NCI-H1092 treated with DMSO at 0.1 percent for 48 hours (cell line): ENCODE measurements around the gene LHFPL4.
"Not testable (repeated sequence)": the region's sequence is repeated elsewhere in the genome, so short reads cannot be mapped to it uniquely, and the experiment has no call there.

ENCODE experiments used
- DNase-seq: peaks from one replicate; lab custom pipeline; 2025; lab: John Stamatoyannopoulos, UW

LHFPL4 gene

DNA sequence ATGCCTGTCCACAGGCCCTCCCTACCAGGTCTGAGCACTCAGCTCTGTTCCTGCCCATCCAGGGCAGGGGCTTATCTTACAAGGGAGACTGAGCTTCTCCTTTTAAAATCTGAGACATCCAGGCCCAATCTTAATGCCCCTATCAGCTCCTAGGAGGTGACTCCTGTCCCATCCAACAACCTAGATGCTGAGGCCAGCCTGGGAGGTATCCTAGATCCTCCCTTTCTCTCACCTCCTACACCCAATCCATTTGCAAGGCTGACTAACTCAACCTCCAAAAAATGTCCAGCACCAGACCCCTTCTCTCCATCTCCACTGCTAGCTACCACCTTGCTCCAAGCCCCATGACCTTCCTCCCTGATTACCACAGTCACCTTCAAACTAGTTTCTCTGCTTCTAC is 17.4 kb downstream of the LHFPL4 start:
- no peak for DNase-seq

DNA sequence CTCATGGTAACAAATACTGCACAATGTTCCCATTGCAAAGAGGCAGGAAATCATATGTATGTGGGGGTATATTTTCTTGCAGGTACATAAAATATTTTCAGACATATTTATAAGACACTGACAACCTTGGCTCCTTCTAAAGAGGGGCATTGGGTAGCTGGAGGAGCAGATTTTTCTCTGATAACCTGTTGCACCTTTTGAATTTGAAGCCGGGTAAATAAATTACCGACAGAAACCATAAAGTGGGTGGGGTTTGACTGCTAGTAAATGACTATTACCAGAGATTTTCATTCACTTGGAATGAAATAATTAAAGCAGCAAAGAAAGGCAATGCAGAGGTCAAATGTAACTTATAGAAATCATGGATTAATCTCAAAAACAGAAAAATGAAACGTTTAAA is 19.2 kb downstream of the LHFPL4 start:
- DNase-seq = no peak

DNA sequence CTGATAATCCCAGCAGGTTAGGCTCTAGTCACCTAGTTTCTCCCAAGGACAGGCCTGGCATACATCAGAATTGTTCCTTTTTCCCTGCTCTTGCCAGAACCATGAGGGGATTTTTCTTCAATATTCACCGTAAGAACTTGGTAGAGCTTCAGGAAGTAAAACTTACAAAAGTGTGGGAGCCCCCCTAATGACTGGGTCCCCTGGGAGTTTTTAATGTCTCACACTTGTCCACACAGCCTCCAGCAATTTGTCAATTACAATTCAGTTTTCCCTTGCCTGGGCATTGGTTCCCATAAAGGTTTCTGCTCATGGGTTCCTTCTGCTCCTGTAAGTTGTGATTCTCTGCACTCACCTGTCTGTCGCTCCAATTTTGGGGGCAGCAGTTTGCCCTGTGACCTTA is 28.5 kb downstream of the LHFPL4 start:
- no peak for DNase-seq

DNA sequence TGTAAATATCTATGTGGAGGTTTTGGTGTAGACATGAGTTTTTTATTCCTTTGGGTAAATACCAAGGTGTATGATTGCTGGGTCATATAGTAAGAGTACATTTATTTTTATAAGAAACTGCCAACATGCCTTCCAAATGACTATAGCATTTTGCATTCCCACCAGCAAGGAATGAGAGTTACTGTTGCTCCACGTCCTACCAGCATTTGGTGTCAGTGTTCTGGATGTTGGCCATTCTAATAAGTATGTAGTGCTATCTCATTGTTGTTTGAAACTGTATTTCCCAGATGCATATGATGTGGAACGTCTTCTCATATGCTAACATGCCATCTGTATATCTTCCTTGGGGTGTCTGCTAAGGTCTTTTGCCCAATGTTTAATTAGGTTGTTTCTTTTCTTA is 38.7 kb downstream of the LHFPL4 start:
- DNase-seq = no peak

DNA sequence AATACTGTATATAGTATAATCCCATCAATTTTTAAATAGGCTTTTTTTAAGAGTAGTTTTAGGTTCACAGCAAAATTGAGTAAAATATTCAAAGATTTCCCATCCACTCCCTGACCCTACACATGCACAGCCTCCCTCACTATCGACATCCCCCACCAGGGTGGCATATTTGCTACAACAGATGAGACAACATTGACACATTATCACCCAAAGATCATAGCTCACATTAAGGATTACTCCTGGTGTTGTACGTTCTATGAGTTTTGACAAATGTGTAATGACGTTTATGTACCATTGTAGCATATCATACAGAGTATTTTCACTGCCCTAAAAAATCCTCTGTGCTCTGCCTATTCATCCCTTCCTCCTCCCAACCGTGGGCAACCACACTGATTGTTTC is 39.3 kb downstream of the LHFPL4 start:
- no peak for DNase-seq

DNA sequence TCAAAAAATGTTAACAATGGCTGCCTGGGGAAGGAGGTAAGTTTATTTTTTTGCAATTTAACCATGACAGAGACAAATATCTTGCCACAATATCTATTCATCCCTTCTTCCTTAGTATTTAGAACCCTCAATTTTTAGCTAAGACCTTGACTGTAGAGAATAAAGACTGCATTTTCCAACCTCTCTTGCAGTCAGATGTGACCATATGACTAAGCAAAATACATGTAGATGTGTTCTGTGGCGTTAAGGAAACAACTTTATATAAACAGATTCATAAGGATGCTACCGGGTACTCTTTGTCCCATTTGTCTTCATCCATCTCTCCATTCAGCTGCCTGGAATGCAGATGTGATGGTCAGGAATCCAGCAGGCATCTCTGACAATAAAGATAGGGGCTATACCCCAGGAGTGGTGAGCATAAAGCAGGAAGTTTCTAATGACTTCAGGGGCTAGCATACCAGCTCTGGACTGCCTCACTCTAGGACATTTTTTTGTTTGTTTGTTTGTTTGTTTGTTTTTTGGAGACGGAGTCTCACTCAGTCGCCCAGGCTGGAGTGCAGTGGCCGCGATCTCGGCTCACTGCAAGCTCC is 41.1 kb downstream of the LHFPL4 start:
- no peak for DNase-seq

DNA sequence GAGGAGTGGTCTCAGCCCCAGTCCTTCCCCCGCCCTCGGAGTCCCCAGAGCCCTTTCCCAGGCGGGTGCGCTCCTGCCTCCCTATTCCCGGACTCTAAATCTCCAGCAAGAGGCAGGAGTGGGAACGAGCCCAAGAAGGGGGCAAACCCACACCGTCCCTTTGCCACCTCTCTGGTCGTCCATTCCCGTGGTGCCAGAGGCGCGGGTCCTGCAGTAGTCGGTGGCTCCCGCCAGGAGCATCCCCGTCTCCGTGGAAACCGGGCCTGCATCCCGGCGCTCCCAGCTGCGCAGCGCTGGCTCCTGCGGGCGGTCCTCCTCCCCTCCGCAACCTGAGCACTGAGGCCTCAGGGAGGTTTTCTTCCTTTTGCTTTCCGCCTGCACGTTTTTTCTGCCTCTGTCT is 44.8 kb downstream of the LHFPL4 start:
- no peak for DNase-seq

DNA sequence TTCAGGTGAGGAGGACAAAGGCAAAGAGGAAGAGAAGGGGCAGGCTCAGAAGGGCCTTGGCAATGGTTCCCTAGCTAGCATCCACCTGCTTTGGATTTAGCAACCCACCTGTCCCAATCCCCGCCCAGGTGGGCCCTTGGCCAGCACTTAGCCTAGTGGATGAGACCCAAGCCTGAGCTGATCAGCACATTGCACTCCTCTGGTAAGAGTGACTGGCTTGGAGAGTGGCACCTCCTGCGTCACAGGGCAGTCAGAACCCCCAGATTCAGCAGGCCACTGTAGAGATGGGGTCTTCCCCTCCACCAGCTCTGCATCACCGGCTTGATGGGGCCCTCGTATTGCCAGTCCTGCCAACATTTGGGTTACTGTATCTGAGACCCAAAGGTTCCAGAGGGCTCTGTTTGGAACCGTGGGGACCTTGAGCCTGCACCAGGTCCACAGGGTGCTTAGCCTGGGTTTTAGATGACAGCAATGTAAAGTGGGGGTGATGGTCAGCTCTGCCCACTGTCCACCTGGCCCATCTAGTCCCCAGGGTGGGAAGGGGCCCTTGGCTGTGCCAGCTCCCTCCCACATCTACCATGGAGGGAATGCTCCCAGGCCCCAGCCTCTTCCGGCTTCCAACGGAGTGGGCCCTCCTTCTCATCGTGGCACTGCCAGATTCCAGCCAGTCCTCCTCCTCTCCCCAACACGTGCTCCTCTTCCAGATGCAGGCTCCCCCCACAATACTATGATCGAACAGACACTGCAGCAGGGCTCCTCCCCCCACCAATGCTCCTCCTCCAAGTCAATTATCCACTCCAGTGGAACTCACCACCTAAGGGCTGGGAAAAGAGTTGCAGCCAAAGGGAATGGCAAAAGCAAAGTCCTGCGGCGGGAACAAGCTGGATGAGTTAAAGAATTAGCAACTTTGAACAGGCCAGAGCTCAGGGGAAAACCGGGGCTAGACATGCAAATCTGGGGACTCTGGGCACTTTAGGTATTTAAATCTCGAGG is 45.7 kb downstream of the LHFPL4 start:
- no peak for DNase-seq

DNA sequence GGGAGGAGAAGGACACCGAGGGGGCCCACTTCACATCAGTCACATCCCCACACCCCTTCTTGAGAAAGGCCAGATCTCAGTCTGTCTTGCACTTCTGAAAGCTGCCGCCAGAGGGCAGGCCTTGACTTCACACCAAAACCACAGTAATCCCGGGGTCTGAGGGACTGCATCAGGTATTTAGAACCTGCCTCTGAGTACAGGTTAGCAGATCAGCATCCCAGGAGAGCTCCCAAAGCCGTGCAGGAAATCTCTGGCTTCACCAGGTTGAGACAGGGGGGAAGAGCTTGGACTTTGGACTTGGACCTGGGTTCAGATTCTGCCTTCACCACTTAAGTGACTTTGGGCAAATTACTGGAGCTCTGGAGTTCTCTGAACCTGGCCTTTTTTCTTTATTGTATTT is 50.3 kb downstream of the LHFPL4 start:
- DNase-seq = peak; percentile 26

DNA sequence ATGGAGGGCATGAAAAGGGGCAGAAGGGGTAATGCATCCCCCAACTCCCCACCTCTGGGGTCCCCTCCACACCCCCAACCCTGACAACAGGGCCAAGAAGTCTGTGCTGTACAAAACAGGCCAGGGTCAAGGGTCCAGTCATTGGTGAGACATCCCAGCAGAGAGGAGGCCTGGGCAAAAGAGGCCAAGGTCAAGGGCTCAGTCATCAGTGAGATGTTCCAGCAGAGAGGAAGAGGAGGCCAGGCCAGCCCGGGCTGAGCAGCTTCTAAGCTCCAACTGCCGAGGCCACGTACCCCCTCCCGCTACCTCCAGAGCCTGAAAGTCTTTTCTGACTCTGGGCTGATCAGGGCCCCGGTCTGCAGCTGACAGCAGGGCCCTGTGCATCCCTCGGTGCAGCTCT is 52.4 kb downstream of the LHFPL4 start:
- DNase-seq = no peak

DNA sequence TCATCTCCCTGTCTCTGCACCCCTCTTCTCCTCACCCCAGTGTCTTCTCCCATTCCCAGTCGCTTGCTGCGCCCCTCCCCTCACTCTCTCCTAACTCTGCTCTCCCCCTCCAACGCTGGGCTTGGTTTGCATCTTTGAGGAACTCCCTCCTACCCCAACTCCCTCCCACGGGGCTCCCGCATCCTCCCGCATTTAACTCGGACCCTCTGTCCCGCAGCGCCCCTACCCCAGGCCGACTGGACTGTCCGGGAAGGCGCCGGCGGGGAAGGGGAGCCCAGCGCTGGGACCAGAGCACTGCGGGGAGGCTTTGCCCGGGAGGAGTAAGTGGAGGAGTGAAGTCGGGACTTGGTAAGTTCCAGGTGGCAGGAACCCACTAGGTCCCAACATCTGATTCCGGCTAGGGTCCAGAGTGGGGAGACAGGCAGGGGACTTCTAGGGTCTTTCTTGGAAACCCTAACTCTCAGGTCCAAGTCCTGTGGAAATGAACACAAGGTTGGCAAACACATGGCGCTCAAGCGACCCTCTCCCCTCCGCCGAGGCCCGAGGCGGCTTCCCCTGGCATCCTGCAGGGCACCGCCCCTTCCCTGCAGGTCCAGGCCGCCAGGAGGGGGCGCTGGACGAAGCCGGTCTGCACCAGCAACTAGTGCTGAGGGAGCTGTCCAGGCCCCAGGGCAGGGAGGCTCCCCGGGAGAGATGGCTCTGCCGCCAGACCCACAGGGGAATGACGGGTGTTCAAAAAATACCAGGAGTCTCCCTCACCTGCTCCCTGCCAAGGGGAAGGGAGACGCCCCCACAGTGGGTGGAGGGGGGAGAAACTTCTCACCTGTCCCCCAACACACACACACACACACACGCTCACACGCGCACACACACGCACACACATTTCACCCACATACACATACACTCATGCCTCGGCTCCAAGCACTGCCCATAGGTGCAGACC is 53.2 kb downstream of the LHFPL4 start:
- no peak for DNase-seq

DNA sequence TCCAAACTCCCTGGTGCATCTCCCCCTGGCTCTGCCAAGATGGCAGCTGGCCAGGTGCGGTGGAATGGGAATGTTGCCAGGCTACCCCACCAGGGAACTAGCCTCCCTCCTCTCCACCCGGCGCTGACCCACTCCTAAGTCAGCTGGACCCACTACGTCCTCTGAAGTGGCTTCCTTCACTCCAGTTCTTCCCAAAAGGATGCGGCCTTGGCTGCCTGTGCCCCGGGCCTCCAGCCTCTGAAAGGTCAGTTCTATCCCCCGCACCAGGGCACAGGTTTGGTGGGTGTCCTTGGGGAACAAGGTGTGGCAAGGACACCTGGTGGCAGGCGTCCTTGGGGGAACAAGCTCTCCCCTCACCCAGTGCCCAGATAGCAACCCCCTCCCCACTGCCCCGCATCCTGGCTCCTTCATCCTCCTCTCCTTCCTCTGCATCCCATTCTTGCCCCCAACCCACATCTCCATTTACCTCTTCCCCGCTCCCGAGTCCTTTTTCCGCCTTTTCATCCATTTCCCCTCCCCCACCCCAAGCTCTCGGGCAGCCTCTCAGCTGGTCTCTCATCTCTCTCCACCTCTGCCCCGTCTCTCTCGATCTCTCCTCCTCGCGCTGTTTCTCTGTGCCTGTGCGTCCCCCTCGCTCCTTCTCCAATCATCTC is 54.0 kb downstream of the LHFPL4 start:
- DNase-seq = no peak

DNA sequence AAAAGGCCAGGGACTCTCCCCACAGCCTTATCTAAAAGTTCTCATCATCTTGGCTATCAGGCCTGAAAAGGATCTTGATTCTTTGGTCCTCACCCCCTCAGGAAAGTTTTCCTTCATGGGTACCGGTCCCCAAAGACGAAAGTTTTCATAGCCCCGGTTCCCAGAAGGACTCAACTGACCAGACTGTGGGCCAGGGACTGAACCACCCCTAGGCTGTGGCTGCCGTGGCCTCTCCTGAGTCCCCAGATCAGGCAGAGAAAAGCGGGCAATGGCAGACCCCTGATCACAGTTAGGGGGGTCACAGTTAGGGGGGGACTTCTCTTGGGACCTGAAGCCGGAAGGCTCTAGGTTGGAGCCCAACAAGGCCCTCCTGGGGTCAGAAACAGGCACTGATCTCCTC is 54.8 kb downstream of the LHFPL4 start:
- DNase-seq = no peak

DNA sequence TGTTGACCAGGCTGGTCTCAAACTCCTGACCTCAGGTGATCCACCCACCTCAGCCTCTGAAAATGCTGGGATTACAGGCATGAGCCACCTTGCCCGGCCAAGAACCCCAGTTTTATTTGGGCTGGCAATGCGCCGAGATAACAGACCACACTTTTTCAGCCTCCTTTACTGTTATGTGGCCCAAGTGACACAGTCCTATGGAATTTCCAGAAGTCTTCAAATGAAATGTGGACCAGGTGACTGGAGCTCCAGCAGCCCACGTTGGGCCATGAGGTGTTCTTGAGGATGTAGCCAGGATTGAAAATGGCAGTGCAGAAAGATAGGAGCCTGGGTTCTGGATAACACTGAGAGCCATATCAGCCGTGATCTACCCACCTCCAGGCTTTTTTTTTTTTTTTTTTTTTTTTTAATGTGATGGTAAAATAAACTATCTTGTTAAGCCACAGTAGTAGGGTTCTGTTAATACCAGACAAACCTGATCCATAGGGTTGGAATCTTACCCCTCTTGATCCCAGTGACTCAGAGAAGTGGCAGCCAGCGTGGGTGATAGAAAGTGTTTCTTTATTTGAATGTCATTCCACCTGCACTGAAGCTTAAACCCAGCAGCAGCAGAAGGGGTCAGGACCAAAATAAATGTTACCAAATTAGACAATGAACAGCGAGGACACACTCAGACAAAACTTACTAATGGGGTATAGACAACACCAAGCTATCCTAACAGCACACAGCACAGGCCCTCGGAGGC is 55.6 kb downstream of the LHFPL4 start:
- DNase-seq = no peak

DNA sequence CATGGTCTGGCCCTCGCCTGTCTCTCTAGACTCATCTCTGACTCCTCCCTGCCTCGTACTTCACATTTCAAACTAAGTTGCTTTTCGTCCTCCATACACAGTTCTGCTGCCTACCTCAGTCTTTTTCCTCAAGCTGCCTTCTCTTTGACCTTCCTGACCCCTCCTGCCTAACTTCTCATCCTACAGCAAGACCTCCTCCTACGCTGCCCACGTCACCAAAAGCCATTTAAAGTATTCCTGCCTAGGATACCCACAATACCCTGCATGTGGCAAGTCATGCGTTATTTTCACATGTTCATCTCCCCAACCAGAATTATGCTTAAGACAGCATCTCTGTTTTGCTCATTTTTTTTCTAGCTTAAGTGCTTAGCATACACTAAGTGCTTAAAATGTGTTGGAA is 56.7 kb downstream of the LHFPL4 start:
- no peak for DNase-seq

DNA sequence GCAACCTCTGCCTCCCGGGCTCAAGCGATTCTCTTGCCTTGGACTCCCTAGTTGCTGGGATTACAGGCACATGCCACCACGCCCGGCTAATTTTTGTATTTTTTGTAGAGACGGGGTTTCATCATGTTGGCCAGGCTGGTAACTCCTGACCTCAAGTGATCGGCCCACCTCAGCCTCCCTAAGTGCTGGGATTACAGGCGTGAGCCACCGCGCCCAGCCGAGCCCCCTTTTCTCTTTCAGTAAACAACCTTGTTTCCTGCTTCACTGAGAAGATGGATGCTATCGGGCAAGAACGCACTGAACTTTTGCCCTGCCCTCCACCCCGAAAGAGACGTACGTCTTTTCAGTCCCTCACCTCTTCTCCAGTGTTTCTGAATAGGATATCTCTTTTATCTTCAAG is 59.6 kb downstream of the LHFPL4 start:
- not testable (repeated sequence) for DNase-seq

DNA sequence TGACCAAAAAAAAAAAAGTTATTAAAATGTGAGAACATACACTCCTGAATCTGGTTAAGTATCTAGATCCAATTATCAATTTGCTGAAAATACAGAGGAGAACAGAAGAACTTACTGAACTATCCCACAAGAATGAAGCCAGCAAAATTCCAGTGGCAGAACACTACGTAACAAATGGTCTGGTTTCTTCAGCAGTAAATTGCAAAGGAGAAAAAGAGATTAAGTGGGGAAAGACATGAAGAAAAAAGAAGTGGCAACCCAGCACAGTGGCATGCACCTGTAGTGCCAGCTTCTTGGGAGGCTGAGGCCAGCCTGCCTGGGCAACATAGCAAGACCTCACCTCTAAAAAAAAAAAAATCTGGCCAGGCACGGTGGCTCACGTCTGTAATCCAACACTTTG is 62.1 kb downstream of the LHFPL4 start:
- no peak for DNase-seq

DNA sequence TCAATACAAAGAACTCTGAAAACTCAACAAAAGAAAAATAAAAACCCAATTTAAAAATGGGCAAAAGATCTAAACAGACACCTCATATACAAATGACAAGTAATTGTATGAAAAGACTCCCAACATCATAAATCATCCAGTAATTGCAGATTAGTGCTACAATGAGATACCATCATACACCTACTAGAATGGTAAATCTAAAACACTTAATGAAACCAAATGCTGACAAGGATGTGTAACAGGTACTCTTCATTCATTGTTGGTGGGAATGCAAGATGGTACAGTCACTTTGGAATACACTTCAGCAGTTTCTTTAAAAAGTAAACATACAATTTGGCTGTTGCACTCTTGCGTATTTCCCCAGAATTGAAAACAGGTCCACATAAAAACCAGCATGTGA is 68.4 kb downstream of the LHFPL4 start:
- DNase-seq = no peak

DNA sequence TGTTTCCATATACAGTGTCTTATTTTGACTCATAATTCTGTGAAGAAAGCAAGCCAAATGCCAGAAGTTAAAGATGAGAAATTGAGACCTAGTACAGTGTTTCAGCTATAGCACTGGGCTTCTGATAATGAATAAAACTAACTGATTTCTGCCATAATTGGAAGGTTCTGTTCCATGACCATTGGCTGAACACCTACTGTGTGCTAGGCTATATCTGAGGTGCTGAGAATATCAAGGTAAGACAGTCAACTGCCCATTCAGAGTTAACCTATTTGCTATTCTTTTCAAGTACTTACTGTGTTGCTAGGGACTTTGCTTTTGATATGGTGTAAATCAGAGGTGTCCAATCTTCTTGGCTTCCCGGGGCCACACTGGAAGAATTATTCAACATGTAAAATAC is 73.4 kb downstream of the LHFPL4 start:
- no peak for DNase-seq

DNA sequence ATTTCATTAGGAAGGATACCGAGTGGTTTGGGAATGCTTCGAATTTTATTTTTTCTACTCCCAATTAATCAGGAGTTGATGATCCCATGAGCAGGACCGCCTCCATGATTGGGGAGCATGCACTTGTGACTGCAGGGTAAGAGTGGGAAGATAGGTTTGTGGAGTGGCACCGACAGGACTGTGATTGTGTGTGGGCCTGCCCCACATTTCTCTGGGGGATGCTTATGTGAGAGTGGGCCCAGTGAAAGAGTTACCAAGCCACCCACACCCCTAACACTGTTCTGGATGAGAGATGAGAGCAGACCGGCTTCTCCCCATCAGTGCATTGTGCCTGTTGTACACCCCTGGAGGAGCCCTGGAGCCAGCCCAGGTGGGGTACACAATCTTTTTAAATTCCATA is 76.7 kb downstream of the LHFPL4 start:
- DNase-seq = no peak

DNA sequence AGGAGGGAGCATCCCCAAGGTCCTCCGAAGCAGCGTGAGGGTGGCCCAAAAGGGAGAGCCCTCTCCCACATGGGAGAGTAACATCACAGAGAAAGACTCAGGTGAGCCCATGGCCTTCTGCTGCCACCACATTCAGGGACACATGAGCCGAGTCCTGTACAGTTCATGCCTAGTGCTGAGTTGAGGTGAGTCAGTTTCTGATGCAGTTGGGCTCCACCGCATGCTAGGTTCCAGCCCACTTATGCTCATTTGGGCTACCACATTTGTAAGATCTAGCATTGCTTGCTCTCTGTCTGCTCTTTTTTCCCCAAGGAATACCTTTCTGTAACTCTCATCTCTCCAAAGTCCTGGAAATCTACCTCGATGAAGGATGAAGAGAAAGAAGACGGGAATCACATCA is 79.1 kb downstream of the LHFPL4 start:
- no peak for DNase-seq
